Tibial nerve (tissue), 4 donors: ENCODE measurements around the gene SIRPD.

Experiments
- EP300 ChIP-seq, 2 donors: sonication (generic); formaldehyde crosslinking; IDR thresholded peaks; one replicate each; pipeline ENCODE4 v1.6.1; 2017; ENCODE audit warnings: antibody characterized with exemption in 2 of 2, mild to moderate bottlenecking in 1 of 2
- POLR2A ChIP-seq, 2 donors: fragments of 450-650 bp; IDR thresholded peaks; one replicate each; pipeline ENCODE4 v1.6.1; 2017; ENCODE audit warnings: antibody characterized with exemption in 2 of 2, mild to moderate bottlenecking in 2 of 2, moderate library complexity in 2 of 2
- TF ChIP-seq, protein P1 (sequence below), 5 experiments: fragments of 200-600 bp in 3 of 5; fragments of 450-650 bp in 2 of 5; sonication (generic) in 3 of 5; IDR thresholded peaks; one replicate each; pipeline ENCODE4 v1.5.1; 2016 to 2019; ENCODE audit warnings: antibody characterized with exemption in 5 of 5, mild to moderate bottlenecking in 3 of 5, moderate library complexity in 2 of 5

DNA sequence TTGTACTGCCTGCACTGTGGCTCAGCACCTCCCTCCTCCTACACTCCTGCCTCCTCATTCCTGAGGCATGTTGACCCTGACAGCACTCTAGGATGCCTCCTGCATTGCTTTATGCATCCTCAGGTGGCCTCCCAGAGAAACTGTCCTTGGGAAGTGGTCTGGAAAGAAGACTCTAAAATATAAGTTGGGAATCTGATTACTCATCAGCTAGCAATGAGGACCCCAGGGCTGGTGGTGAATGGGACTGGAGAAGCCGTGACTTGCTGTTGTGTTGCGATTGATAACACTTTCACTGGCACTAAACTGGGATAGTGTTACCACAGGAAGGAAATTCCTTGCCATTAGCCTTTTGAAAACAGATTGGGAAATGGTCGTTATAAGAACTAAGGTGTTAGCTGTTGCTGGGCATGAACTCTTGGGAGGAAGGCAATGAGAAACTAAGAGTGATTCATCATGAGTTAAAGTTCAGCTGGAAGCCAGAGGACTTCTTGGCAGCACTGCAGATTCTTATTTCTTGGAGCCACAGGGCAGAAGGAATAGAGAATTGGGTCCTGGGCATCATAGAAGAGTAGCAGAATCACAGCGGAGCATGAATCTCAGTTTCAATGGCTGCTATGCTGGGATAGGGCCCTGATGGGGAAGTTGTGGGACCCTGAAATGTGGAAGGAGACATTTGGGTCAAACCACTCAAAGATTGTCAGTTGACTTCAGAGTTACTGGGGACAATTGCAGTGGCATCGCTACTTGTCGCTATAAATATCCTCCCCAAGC, 10.1 kb upstream of the SIRPD start:
- TF ChIP-seq POLR2A (IDR thresholded peaks at IDR 0.05) (no peak), EP300 (IDR thresholded peaks at IDR 0.05) (no peak)
- TF ChIP-seq, protein P1, sequence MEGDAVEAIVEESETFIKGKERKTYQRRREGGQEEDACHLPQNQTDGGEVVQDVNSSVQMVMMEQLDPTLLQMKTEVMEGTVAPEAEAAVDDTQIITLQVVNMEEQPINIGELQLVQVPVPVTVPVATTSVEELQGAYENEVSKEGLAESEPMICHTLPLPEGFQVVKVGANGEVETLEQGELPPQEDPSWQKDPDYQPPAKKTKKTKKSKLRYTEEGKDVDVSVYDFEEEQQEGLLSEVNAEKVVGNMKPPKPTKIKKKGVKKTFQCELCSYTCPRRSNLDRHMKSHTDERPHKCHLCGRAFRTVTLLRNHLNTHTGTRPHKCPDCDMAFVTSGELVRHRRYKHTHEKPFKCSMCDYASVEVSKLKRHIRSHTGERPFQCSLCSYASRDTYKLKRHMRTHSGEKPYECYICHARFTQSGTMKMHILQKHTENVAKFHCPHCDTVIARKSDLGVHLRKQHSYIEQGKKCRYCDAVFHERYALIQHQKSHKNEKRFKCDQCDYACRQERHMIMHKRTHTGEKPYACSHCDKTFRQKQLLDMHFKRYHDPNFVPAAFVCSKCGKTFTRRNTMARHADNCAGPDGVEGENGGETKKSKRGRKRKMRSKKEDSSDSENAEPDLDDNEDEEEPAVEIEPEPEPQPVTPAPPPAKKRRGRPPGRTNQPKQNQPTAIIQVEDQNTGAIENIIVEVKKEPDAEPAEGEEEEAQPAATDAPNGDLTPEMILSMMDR (IDR thresholded peaks at IDR 0.05) = no peak
